ENCODE measurements around the gene UTY. TPM values are rescaled to one million over a fixed set of nuclear protein-coding genes. Genes with fewer than 3 reads are reported as not detected.

The UTY gene
- total and polyA plus RNA-seq, 9 of the 15 experiments (the other 6 are each of a cell fraction or from before 2014, with no cell fraction given): 0.09 TPM; not detected in 8

- TF ChIP-seq ZNF184 (CRISPR knock-in tag; IDR thresholded peaks at IDR 0.05) (no peak), MYNN (IDR thresholded peaks at IDR 0.05) (no peak), MYNN (CRISPR knock-in tag; IDR thresholded peaks at IDR 0.05) (no peak), MECOM (CRISPR knock-in tag; IDR thresholded peaks at IDR 0.05) (no peak), ZNF398 (CRISPR knock-in tag; IDR thresholded peaks at IDR 0.05) (no peak), MAFK (IDR thresholded peaks at IDR 0.05; ENCODE audit: low read length) (no peak)
These were observed 50.3 kb downstream of the UTY start (continued) for GRCh38 chrY:13429551-13429950.

GRCh38 chrY:13423281-13423732 lies 56.5 kb downstream of the UTY start:
- H3K27me3 ChIP-seq (ENCODE audit: control insufficient read depth in 2 of 2, insufficient read depth in 2 of 2, low read length in 2 of 2): no peaks in the 10 kb centered on the region
- H3K27ac ChIP-seq (ENCODE audit: extremely low read depth, low read depth, low read length): no peak overlapping the region
- CTCF ChIA-PET (ENCODE audit: low intra/inter-chr PET ratio): no interaction called here
- no peaks in the 10 kb centered on the region for H3K79me2 ChIP-seq (ENCODE audit: control insufficient read depth, insufficient read depth, low read length)
- no peak overlapping the region for H3K9ac ChIP-seq (ENCODE audit: insufficient read depth in 1 of 2, low read depth in 2 of 2, low read length in 2 of 2)
- no peak overlapping the region for H3K4me3 ChIP-seq
- FAIRE-seq (no peak), ATAC-seq (no peak), DNase-seq (ENCODE audit: extremely low read depth in 1 of 4, low spot score in 3 of 4) (no peak)
- H3K4me2 ChIP-seq (ENCODE audit: insufficient read depth, low read length): no peak overlapping the region
- H4K20me1 ChIP-seq (replicated peaks; ENCODE audit: control insufficient read depth, insufficient read depth, low read length): no peaks in the 10 kb centered on the region
- no peaks in the 10 kb centered on the region for H3K9me3 ChIP-seq (replicated peaks; ENCODE audit: control insufficient read depth, insufficient read depth, low read depth, low read length)
- intact Hi-C loops (cut with micrococcal nuclease): no loop called here
- H2AFZ ChIP-seq (ENCODE audit: low read depth, low read length): no peak overlapping the region
- no TSS peak for BruUV-seq (replicated peaks)
- WGBS (ENCODE audit: insufficient coverage, low coverage, missing lambda C conversion rate): no CpG with 5 or more reads among the region's 5 CpGs
- in situ Hi-C loops (cut with MboI): no loop called here
- no peaks in the 10 kb centered on the region for H3K4me1 ChIP-seq (replicated peaks in 1 of 2; ENCODE audit: control insufficient read depth in 2 of 2, insufficient read depth in 2 of 2, low read length in 2 of 2)
- POLR2A ChIA-PET: no interaction called here
- H3K36me3 ChIP-seq (ENCODE audit: control insufficient read depth, insufficient read depth, low read length): no peaks in the 10 kb centered on the region
- H3K9me1 ChIP-seq (ENCODE audit: control insufficient read depth, insufficient read depth, low read length): no peaks in the 10 kb centered on the region
- TF ChIP-seq ZSCAN32 (CRISPR knock-in tag; IDR thresholded peaks at IDR 0.05) (no peak), ZFP36 (IDR thresholded peaks at IDR 0.05; ENCODE audit: low read depth, low read length, partially characterized antibody) (no peak), ZNF77 (CRISPR knock-in tag; IDR thresholded peaks at IDR 0.05) (no peak), RCOR1 (IDR thresholded peaks at IDR 0.05; ENCODE audit: borderline replicate concordance in 1 of 2, low read depth in 2 of 2, low read length in 2 of 2) (no peak), MYNN (IDR thresholded peaks at IDR 0.05) (no peak), MYNN (CRISPR knock-in tag; IDR thresholded peaks at IDR 0.05) (no peak), KDM4B (IDR thresholded peaks at IDR 0.05; ENCODE audit: borderline replicate concordance in 2 of 2, low read depth in 1 of 2) (no peak), ZNF239 (CRISPR knock-in tag; IDR thresholded peaks at IDR 0.05) (no peak), ERF (CRISPR knock-in tag; IDR thresholded peaks at IDR 0.05) (no peak), ZNF24 (IDR thresholded peaks at IDR 0.05) (no peak), ZBTB7A (IDR thresholded peaks at IDR 0.05; ENCODE audit: borderline replicate concordance, control insufficient read depth, low read depth, low read length) (no peak), ZBTB26 (CRISPR knock-in tag; IDR thresholded peaks at IDR 0.05) (no peak), MEF2D (tag; conservative IDR thresholded peaks at IDR 0.05; ENCODE audit: low read depth) (no peak), GMEB1 (CRISPR knock-in tag; IDR thresholded peaks at IDR 0.05) (no peak)
